HCT116 (cell line): ENCODE data around the gene GHR. TPM values are rescaled to one million over a fixed set of nuclear protein-coding genes. Genes with fewer than 3 reads are reported as not detected.

ENCODE experiments used
- ATAC-seq: fragments of 200-7000 bp; cut with Tn5 transposase; 2 replicates; pipeline ENCODE4 v1.9.1; 2020; ENCODE audit warnings: mild to moderate bottlenecking, moderate library complexity
- BruUV-seq: library from RNA; stranded (reverse); fragments of 400-500 nt; replicated peaks from 2 replicates; lab custom pipeline; 2021; lab: Mats Ljungman, UMichigan
- CTCF ChIA-PET: fragments of 300-600 bp; sonication (Branson Sonifier 250); formaldehyde crosslinking; loops from one replicate; lab custom pipeline; 2021; ENCODE audit warnings: antibody characterized with exemption; lab: Charles Lee
- POLR2A ChIA-PET: fragments of 300-600, 350-600 bp; sonication (Branson Sonifier 250); formaldehyde crosslinking; loops from one replicate; lab custom pipeline; 2021; ENCODE audit warnings: antibody characterized with exemption; lab: Charles Lee
- RAD21 ChIA-PET, 2 experiments: fragments of 300-600 bp; sonication (Branson Sonifier 250); formaldehyde crosslinking; loops; one replicate each; lab custom pipeline; 2023; ENCODE audit warnings: low total read pairs in 2 of 2; ENCODE audit not compliant: uncharacterized antibody in 2 of 2, unreplicated experiment in 2 of 2, low non-redundant PET in 1 of 2; lab: Charles Lee
- DNase-seq: peaks from one replicate; pipeline ENCODE4 v3.0.0-alpha.2; 2010; ENCODE audit warnings: low read depth, low spot score
- H2AFZ ChIP-seq: fragments of 200-600 bp; shearing (Covaris generic), sonication (generic); 2 replicates; pipeline ENCODE4 v1.6.1; 2017; ENCODE audit warnings: low read depth, mixed run types, mixed read lengths, antibody characterized with exemption, low read length; ENCODE audit not compliant: poor library complexity, severe bottlenecking
- H3K27ac ChIP-seq: 2 replicates; pipeline ENCODE4 v1.5.1; 2012; ENCODE audit warnings: low read depth, low read length
- H3K27me3 ChIP-seq: fragments of 200-600 bp; sonication (generic); 2 replicates; pipeline ENCODE4 v1.6.1; 2016; ENCODE audit warnings: mixed run types, low read length, mixed read lengths; ENCODE audit not compliant: insufficient read depth
- H3K36me3 ChIP-seq, 2 experiments: fragments of 200-500 bp in 1 of 2; fragments of 200-600 bp in 1 of 2; sonication (Bioruptor generic) in 1 of 2; sonication (generic) in 1 of 2; 2 replicates each; pipeline versions ENCODE4 v1.5.1 to v1.6.1; 2014 to 2016; ENCODE audit warnings: low read length in 2 of 2, inconsistent platforms in 1 of 2, mixed read lengths in 1 of 2, mixed run types in 1 of 2; ENCODE audit not compliant: insufficient read depth in 2 of 2, control insufficient read depth in 1 of 2
- H3K4me1 ChIP-seq, 2 experiments: fragments of 200-600 bp in 1 of 2; sonication (generic) in 1 of 2; 2 replicates each; pipeline versions ENCODE4 v1.5.1 to v1.6.1; 2012 to 2017; ENCODE audit warnings: low read length in 2 of 2, inconsistent platforms in 1 of 2, mild to moderate bottlenecking in 1 of 2, mixed read lengths in 1 of 2, mixed run types in 1 of 2, moderate library complexity in 1 of 2; ENCODE audit not compliant: insufficient read depth in 2 of 2, control insufficient read depth in 1 of 2
- H3K4me2 ChIP-seq: fragments of 200-600 bp; sonication (generic); 2 replicates; pipeline ENCODE4 v1.6.1; 2017; ENCODE audit warnings: mixed run types, low read length, mixed read lengths
- H3K4me3 ChIP-seq, 2 experiments: fragments of 200-600 bp in 1 of 2; sonication (generic) in 1 of 2; replicated peaks in 1 of 2; 2 replicates each; pipeline ENCODE4 v1.5.1; 2011 to 2016; ENCODE audit warnings: low read length in 2 of 2, control low read depth in 1 of 2, low read depth in 1 of 2, mild to moderate bottlenecking in 1 of 2, mixed read lengths in 1 of 2, mixed run types in 1 of 2
- H3K79me2 ChIP-seq: fragments of 200-600 bp; sonication (generic); 2 replicates; pipeline ENCODE4 v1.6.1; 2017; ENCODE audit warnings: mild to moderate bottlenecking, mixed run types, low read length, moderate library complexity, mixed read lengths; ENCODE audit not compliant: insufficient read depth
- H3K9ac ChIP-seq: fragments of 200-600 bp; sonication (generic); 2 replicates; pipeline ENCODE4 v1.6.1; 2016; ENCODE audit warnings: low read length, mixed read lengths
- H3K9me2 ChIP-seq: fragments of 200-600 bp; sonication (generic), shearing (Covaris generic); 2 replicates; pipeline ENCODE4 v1.6.1; 2017; ENCODE audit warnings: mixed run types, mild to moderate bottlenecking, moderate library complexity; ENCODE audit not compliant: insufficient read depth
- H3K9me3 ChIP-seq, 2 experiments: fragments of 200-500 bp in 1 of 2; fragments of 200-600 bp in 1 of 2; sonication (Bioruptor generic) in 1 of 2; sonication (generic) in 1 of 2; 2 replicates each; pipeline ENCODE4 v1.6.1; 2014 to 2017; ENCODE audit warnings: low read length in 2 of 2, mixed read lengths in 2 of 2, inconsistent platforms in 1 of 2, low read depth in 1 of 2, mild to moderate bottlenecking in 1 of 2, mixed run types in 1 of 2, moderate library complexity in 1 of 2; ENCODE audit not compliant: control insufficient read depth in 1 of 2, insufficient read depth in 1 of 2
- H4K20me1 ChIP-seq: fragments of 200-600 bp; sonication (generic), shearing (Covaris generic); 2 replicates; pipeline ENCODE4 v1.6.1; 2017; ENCODE audit warnings: mixed run types, mild to moderate bottlenecking, moderate library complexity; ENCODE audit not compliant: insufficient read depth
- CBX3 ChIP-seq: IDR thresholded peaks from 2 replicates; pipeline ENCODE4 v1.6.1; 2012; ENCODE audit warnings: low read depth
- EGR1 ChIP-seq: IDR thresholded peaks from 2 replicates; pipeline ENCODE4 v1.6.1; 2012; ENCODE audit warnings: low read depth
- ELF1 ChIP-seq: IDR thresholded peaks from 2 replicates; pipeline ENCODE4 v1.6.1; 2012; ENCODE audit warnings: low read depth, borderline replicate concordance
- EZH2phosphoT487 ChIP-seq: fragments of 200-600 bp; IDR thresholded peaks from 2 replicates; pipeline ENCODE4 v1.6.1; 2018; ENCODE audit warnings: antibody characterized with exemption, borderline replicate concordance
- FOSL1 ChIP-seq: IDR thresholded peaks from 2 replicates; pipeline ENCODE4 v1.6.1; 2012; ENCODE audit warnings: low read depth
- POLR2A ChIP-seq: IDR thresholded peaks from 2 replicates; pipeline ENCODE4 v1.7.0; 2011; ENCODE audit warnings: borderline replicate concordance; ENCODE audit not compliant: insufficient read depth, insufficient read length; ENCODE audit errors: extremely low read depth
- RAD21 ChIP-seq: IDR thresholded peaks from 2 replicates; pipeline ENCODE4 v1.6.1; 2012; ENCODE audit warnings: low read depth, mild to moderate bottlenecking
- SIN3A ChIP-seq: IDR thresholded peaks from 2 replicates; pipeline ENCODE4 v1.6.1; 2012; ENCODE audit warnings: low read depth
- SP1 ChIP-seq: IDR thresholded peaks from 2 replicates; pipeline ENCODE4 v1.6.1; 2012; ENCODE audit warnings: low read depth
- SRF ChIP-seq: IDR thresholded peaks from 2 replicates; pipeline ENCODE4 v1.6.1; 2012; ENCODE audit warnings: low read depth
- TCF7L2 ChIP-seq: IDR thresholded peaks from 2 replicates; pipeline ENCODE4 v1.7.0; 2011; ENCODE audit warnings: borderline replicate concordance, inconsistent platforms; ENCODE audit not compliant: insufficient read depth, insufficient read length; ENCODE audit errors: extremely low read depth
- YY1 ChIP-seq: IDR thresholded peaks from 2 replicates; pipeline ENCODE4 v1.6.1; 2011; ENCODE audit warnings: low read length, low read depth, moderate library complexity, mild to moderate bottlenecking; ENCODE audit not compliant: insufficient replicate concordance; ENCODE audit errors: extremely low read depth
- ZFX ChIP-seq: fragments of 450-650 bp; IDR thresholded peaks from 2 replicates; pipeline ENCODE4 v1.6.1; 2017
- ZNF274 ChIP-seq: fragments of 200-500 bp; sonication (Bioruptor generic); IDR thresholded peaks from 2 replicates; pipeline ENCODE4 v1.6.1; 2014; ENCODE audit warnings: mild to moderate bottlenecking, low read depth, low read length, inconsistent platforms
- intact Hi-C: fragments of 100-400 bp; cut with micrococcal nuclease; formaldehyde crosslinking; loops from 2 replicates; pipeline ENCODE4 v1.10.0; 2022
- total RNA-seq: library from RNA; stranded (reverse); gene quantifications from one replicate; pipeline ENCODE4 v1.2.1, GENCODE V29; 2021; ENCODE audit not compliant: unreplicated experiment
- TF ChIP-seq, protein P1 (sequence below): IDR thresholded peaks from 2 replicates; pipeline ENCODE4 v1.6.1; 2011; ENCODE audit warnings: mild to moderate bottlenecking, low read length, moderate library complexity; ENCODE audit not compliant: insufficient replicate concordance; ENCODE audit errors: extremely low read depth
- TF ChIP-seq, protein P2 (sequence below), 3 experiments: fragments of 200-600 bp in 1 of 3; sonication (generic) in 1 of 3; IDR thresholded peaks in 2 of 3; conservative IDR thresholded peaks in 1 of 3; 2 replicates each; pipeline ENCODE4 v1.5.1; 2012 to 2017; ENCODE audit warnings: low read depth in 2 of 3, low read length in 2 of 3, antibody characterized with exemption in 1 of 3, borderline replicate concordance in 1 of 3, control low read depth in 1 of 3, mild to moderate bottlenecking in 1 of 3, mixed read lengths in 1 of 3, mixed run types in 1 of 3, moderate library complexity in 1 of 3; ENCODE audit not compliant: insufficient read depth in 1 of 3
- TF ChIP-seq, protein P3 (sequence below): IDR thresholded peaks from 2 replicates; pipeline ENCODE4 v1.6.1; 2012
- TF ChIP-seq, protein P4 (sequence below): IDR thresholded peaks from 2 replicates; pipeline ENCODE4 v1.6.1; 2012

The GHR gene
- total RNA-seq, 1 experiment from 2014 or later: not detected

DNA sequence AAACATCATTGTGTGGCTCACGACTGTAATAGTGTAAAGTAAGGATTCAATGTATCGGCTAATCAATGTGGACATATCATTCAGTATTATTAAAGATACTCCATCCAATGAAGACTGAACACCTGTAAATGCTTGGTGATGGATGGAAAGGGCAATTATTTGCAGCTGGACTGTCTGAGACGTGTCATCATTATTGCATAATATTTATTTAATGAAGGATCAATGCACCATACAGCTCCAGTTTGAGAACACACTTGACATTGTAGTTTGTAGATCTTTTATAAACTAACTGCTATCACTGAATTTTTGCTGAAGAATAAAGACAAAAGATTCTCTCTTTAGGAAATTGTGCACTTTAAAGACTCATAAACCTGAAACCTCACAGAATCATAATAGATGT is 215.7 kb downstream of the GHR start:
- POLR2A ChIA-PET: no interaction called here

More for the DNA sequence above, 215.7 kb downstream of the GHR start:
- H3K9ac ChIP-seq: no peak overlapping the region
- H3K27me3 ChIP-seq: peaks cover 12% of the 10 kb centered on the region
- H3K4me1 ChIP-seq: no peaks in the 10 kb centered on the region
- TF ChIP-seq SRF: no peak
- no peak for TF ChIP-seq CBX3
- no peak for TF ChIP-seq ZFX
- no peak for TF ChIP-seq TCF7L2
- TF ChIP-seq SP1: no peak
- no peak for TF ChIP-seq SIN3A
- TF ChIP-seq EZH2phosphoT487: no peak
- TF ChIP-seq POLR2A: no peak
- no peak for TF ChIP-seq EGR1
- TF ChIP-seq YY1: no peak
- TF ChIP-seq ZNF274: no peak
- TF ChIP-seq, protein P1, sequence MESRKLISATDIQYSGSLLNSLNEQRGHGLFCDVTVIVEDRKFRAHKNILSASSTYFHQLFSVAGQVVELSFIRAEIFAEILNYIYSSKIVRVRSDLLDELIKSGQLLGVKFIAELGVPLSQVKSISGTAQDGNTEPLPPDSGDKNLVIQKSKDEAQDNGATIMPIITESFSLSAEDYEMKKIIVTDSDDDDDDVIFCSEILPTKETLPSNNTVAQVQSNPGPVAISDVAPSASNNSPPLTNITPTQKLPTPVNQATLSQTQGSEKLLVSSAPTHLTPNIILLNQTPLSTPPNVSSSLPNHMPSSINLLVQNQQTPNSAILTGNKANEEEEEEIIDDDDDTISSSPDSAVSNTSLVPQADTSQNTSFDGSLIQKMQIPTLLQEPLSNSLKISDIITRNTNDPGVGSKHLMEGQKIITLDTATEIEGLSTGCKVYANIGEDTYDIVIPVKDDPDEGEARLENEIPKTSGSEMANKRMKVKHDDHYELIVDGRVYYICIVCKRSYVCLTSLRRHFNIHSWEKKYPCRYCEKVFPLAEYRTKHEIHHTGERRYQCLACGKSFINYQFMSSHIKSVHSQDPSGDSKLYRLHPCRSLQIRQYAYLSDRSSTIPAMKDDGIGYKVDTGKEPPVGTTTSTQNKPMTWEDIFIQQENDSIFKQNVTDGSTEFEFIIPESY: no peak
- TF ChIP-seq RAD21: no peak
- TF ChIP-seq, protein P2, sequence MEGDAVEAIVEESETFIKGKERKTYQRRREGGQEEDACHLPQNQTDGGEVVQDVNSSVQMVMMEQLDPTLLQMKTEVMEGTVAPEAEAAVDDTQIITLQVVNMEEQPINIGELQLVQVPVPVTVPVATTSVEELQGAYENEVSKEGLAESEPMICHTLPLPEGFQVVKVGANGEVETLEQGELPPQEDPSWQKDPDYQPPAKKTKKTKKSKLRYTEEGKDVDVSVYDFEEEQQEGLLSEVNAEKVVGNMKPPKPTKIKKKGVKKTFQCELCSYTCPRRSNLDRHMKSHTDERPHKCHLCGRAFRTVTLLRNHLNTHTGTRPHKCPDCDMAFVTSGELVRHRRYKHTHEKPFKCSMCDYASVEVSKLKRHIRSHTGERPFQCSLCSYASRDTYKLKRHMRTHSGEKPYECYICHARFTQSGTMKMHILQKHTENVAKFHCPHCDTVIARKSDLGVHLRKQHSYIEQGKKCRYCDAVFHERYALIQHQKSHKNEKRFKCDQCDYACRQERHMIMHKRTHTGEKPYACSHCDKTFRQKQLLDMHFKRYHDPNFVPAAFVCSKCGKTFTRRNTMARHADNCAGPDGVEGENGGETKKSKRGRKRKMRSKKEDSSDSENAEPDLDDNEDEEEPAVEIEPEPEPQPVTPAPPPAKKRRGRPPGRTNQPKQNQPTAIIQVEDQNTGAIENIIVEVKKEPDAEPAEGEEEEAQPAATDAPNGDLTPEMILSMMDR (IDR thresholded peaks at IDR 0.05 in 2 of 3, conservative IDR thresholded peaks at IDR 0.05 in 1 of 3; ENCODE audit: borderline replicate concordance in 1 of 3, insufficient read depth in 1 of 3, low read depth in 2 of 3, low read length in 2 of 3): no peak
- TF ChIP-seq, protein P3, sequence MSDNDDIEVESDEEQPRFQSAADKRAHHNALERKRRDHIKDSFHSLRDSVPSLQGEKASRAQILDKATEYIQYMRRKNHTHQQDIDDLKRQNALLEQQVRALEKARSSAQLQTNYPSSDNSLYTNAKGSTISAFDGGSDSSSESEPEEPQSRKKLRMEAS: no peak
- TF ChIP-seq FOSL1: no peak
- TF ChIP-seq, protein P4, sequence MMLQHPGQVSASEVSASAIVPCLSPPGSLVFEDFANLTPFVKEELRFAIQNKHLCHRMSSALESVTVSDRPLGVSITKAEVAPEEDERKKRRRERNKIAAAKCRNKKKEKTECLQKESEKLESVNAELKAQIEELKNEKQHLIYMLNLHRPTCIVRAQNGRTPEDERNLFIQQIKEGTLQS: no peak
- TF ChIP-seq ELF1: no peak
- no peaks in the 10 kb centered on the region for H3K79me2 ChIP-seq
- ATAC-seq (no peak), DNase-seq (no peak)
- H3K27ac ChIP-seq: no peak overlapping the region
- no peaks in the 10 kb centered on the region for H3K9me3 ChIP-seq
- H3K4me3 ChIP-seq: no peak overlapping the region
- H2AFZ ChIP-seq: no peak overlapping the region
- RAD21 ChIA-PET: no interaction called here
- no TSS peak for BruUV-seq
- no peaks in the 10 kb centered on the region for H3K36me3 ChIP-seq
- CTCF ChIA-PET: no interaction called here
- no peaks in the 10 kb centered on the region for H3K9me2 ChIP-seq
- H3K4me2 ChIP-seq: no peak overlapping the region
- no peaks in the 10 kb centered on the region for H4K20me1 ChIP-seq
- intact Hi-C loops: loop anchor here (5.0 kb wide), 1 partner anchor 782 kb away; no protein-coding TSS in a partner anchor
